GM12878 (cell line): ENCODE results near the gene GHRL. TPM values are rescaled to one million over a fixed set of nuclear protein-coding genes. Genes with fewer than 3 reads are reported as not detected.

ENCODE experiments used
- ATAC-seq: fragments of 200-7000 bp; cut with Tn5 transposase; 3 replicates; pipeline ENCODE4 v1.9.1; 2020; ENCODE audit warnings: mild to moderate bottlenecking, moderate library complexity
- BruUV-seq: library from RNA; stranded (reverse); fragments of 400-500 nt; replicated peaks from 2 replicates; lab custom pipeline; 2021; lab: Mats Ljungman, UMichigan
- CTCF ChIA-PET: fragments of 300-600 bp; sonication (Branson Sonifier 250); formaldehyde crosslinking; extraction: SDS; loops from one replicate; lab custom pipeline; 2021; ENCODE audit warnings: inconsistent platforms; lab: Yijun Ruan, JAX
- POLR2A ChIA-PET: fragments of 350-600 bp; formaldehyde crosslinking; extraction: SDS; loops from one replicate; lab custom pipeline; 2021; ENCODE audit warnings: inconsistent platforms; lab: Charles Lee
- RAD21 ChIA-PET: fragments of 300-600 bp; sonication (Branson Sonifier 250); formaldehyde crosslinking; loops from one replicate; lab custom pipeline; 2023; ENCODE audit warnings: antibody characterized with exemption; ENCODE audit not compliant: unreplicated experiment; lab: Charles Lee
- SMC1A ChIA-PET: fragments of 300-600 bp; sonication (Branson Sonifier 250); formaldehyde crosslinking; loops from one replicate; lab custom pipeline; 2023; ENCODE audit not compliant: unreplicated experiment, uncharacterized antibody; lab: Charles Lee
- DNase-seq: peaks from one replicate; pipeline ENCODE4 v3.0.0-alpha.2; 2011; ENCODE audit warnings: low read depth, low spot score
- FAIRE-seq: peaks from 3 replicates; lab custom pipeline; 2011; peaks lifted over from hg19 to GRCh38; lab: Jason Lieb, UNC
- H2AFZ ChIP-seq: 2 replicates; pipeline ENCODE4 v1.6.0; 2011; ENCODE audit warnings: low read depth, low read length, control low read depth; ENCODE audit not compliant: control insufficient read depth
- H3K27ac ChIP-seq: 2 replicates; pipeline ENCODE4 v1.5.1; 2011; ENCODE audit warnings: control low read depth; ENCODE audit not compliant: control insufficient read depth, insufficient read depth
- H3K27me3 ChIP-seq, 2 experiments: replicated peaks in 1 of 2; 2 replicates each; pipeline versions ENCODE4 v1.6.0 to v1.6.1; 2011; ENCODE audit warnings: low read length in 1 of 2; ENCODE audit not compliant: control insufficient read depth in 2 of 2, insufficient read depth in 2 of 2
- H3K36me3 ChIP-seq, 2 experiments: 2 replicates each; pipeline ENCODE4 v1.5.1; 2011; ENCODE audit warnings: low read length in 1 of 2; ENCODE audit not compliant: control insufficient read depth in 2 of 2, insufficient read depth in 2 of 2
- H3K4me1 ChIP-seq: 2 replicates; pipeline ENCODE4 v1.6.1; 2011; ENCODE audit warnings: mild to moderate bottlenecking, low read length, moderate library complexity, mixed read lengths; ENCODE audit not compliant: control insufficient read depth, insufficient read depth
- H3K4me2 ChIP-seq: 2 replicates; pipeline ENCODE4 v1.6.0; 2011; ENCODE audit warnings: control low read depth; ENCODE audit not compliant: control insufficient read depth, insufficient read depth
- H3K4me3 ChIP-seq: fragments of 200-600 bp; sonication (generic); 2 replicates; pipeline ENCODE4 v1.5.1; 2016
- H3K79me2 ChIP-seq: 2 replicates; pipeline ENCODE4 v1.6.0; 2011; ENCODE audit warnings: low read length; ENCODE audit not compliant: control insufficient read depth, insufficient read depth
- H3K9ac ChIP-seq: 2 replicates; pipeline ENCODE4 v1.8.0; 2011; ENCODE audit warnings: low read length, control low read depth, mixed read lengths; ENCODE audit not compliant: control insufficient read depth, insufficient read depth
- H3K9me3 ChIP-seq: replicated peaks from 3 replicates; pipeline ENCODE4 v1.5.1; 2011; ENCODE audit warnings: mild to moderate bottlenecking, low read length; ENCODE audit not compliant: control insufficient read depth, insufficient read depth
- H4K20me1 ChIP-seq: 2 replicates; pipeline ENCODE4 v1.6.0; 2011; ENCODE audit not compliant: control insufficient read depth, insufficient read depth
- NFYB ChIP-seq: IDR thresholded peaks from 2 replicates; pipeline ENCODE4 v1.6.1; 2011; ENCODE audit warnings: low read depth, mild to moderate bottlenecking, low read length, improper control_type of control experiment, moderate library complexity; ENCODE audit not compliant: insufficient read depth
- PAX5 ChIP-seq: IDR thresholded peaks from 2 replicates; pipeline ENCODE4 v1.6.1; 2011; ENCODE audit warnings: low read depth, low read length, borderline replicate concordance
- WGBS: methylation state at CpG from one replicate; pipeline ENCODE4 v1.1.6; 2016; ENCODE audit warnings: low lambda C conversion rate; ENCODE audit not compliant: insufficient replicate concordance, insufficient coverage; ENCODE audit errors: missing lambda C conversion rate; 5-methylcytosine and 5-hydroxymethylcytosine counted together
- in situ Hi-C: fragments of 300-500 bp; cut with MboI; formaldehyde crosslinking; loops from 9 replicates; pipeline ENCODE4 v1.14.3; 2018; ENCODE audit warnings: mixed read lengths
- intact Hi-C: fragments of 100-400 bp; cut with micrococcal nuclease; formaldehyde crosslinking; loops from one replicate; pipeline ENCODE4 v1.14.2; 2022; ENCODE audit not compliant: unreplicated experiment
- microRNA counts: library from miRNA; unstranded; fragments of <30 nt; microRNA quantifications from one replicate; lab custom pipeline; 2016
- microRNA-seq: library from miRNA; unstranded; fragments of <30 nt; microRNA quantifications from one replicate; pipeline ENCODE4, GENCODE V29; 2018
- polyA plus RNA-seq, 11 experiments: library from polyadenylated mRNA; depleted of rRNA in 4 of 11; unstranded in 6 of 11; stranded (reverse) in 5 of 11; fragments of >200 nt; fragmentation: Nextera tagmentation in 4 of 11; fragmentation: Illumina TruSeq in 1 of 11; extraction: Ambion mirVana in 4 of 11; extraction: Trizol in 1 of 11; gene quantifications; 1 replicate in 1 of 11; 2 replicates in 10 of 11; pipeline versions ENCODE4 v1.2.1 to v1.2.3, GENCODE V29; 2011 to 2016; ENCODE audit warnings: inconsistent platforms in 2 of 11, missing spikeins in 2 of 11, low read depth in 1 of 11
- small RNA-seq: library from RNA; depleted of rRNA; stranded (forward); fragments of <200 nt; gene quantifications from one replicate; pipeline ENCODE3, GENCODE V24; 2014
- total RNA-seq, 4 experiments: library from RNA; depleted of rRNA in 3 of 4; stranded (reverse); fragments of >200 nt in 3 of 4; fragmentation: Illumina TruSeq in 1 of 4; extraction: Trizol in 1 of 4; gene quantifications; 2 replicates each; pipeline versions ENCODE4 v1.2.1 to v1.2.3, GENCODE V29; 2013 to 2021
- TF ChIP-seq, protein P1 (sequence below): IDR thresholded peaks from 2 replicates; pipeline ENCODE4 v1.6.1; 2011; ENCODE audit warnings: borderline replicate concordance, low read depth, mild to moderate bottlenecking, moderate library complexity, mixed read lengths, low read length; ENCODE audit not compliant: insufficient read depth; ENCODE audit errors: extremely low read length

GHRL gene
- total and polyA plus RNA-seq, 10 of the 15 experiments (the other 5 are each of a cell fraction or from before 2014, with no cell fraction given) = 0.35 to 2.2 (median 0.88) TPM

DNA sequence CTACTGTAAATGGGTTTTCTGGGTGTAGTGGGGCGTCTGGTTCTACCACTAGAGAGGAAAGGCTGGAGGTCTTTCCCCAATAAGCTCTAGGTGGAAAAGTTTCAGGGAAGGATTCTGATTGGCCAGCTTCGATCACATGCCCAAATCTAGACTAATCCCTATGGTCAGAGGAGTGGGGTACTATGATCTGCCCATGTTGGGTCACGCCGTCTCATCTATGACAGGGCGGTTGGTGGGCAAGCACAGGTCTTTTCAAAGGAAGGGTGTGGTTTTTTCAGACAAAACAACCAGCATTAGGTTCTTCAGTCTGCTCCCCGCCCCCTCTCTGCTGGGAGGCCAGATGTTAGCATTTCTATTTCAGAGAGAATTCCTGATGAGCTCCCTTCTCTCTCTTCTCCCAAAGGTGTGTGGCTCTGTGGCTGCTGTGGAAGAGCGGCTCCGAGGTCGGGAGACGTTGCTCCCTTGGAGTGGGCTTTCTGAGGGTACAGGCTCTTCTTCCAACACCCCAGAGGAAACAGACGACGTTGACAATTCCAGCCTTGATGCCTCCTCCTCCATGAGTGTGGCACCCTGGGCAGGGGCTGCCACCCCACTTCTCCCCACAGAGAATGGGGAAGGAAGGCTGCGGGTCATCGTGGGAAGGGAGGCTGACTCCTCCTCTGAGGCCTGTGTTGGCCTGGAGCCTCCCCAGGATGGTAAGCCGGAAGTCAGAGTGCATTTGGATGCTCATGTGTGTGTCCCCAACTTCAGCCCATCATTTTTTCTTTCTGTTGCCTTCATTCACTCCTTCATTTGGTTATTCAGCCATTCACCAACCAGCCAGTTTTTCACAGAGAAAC lies 54.2 kb downstream of the GHRL start:
- Histone ChIP-seq H3K36me3 (peaks cover 2 to 3% of the 10 kb centered on the region in 2 experiments; a peak in 1 of 4 replicates), H2AFZ (no peak overlapping the region), H4K20me1 (no peaks in the 10 kb centered on the region), H3K4me2 (no peak overlapping the region), H3K27ac (no peak overlapping the region), H3K27me3 (no peaks in the 10 kb centered on the region), H3K79me2 (no peaks in the 10 kb centered on the region), H3K9ac (no peak overlapping the region), H3K9me3 (no peaks in the 10 kb centered on the region), H3K4me3 (no peak overlapping the region), H3K4me1 (peaks cover 7% of the 10 kb centered on the region)
- DNase-seq (no peak), ATAC-seq (no peak), FAIRE-seq (no peak)
- BruUV-seq = no TSS peak
- WGBS = 74% methylated on average over 15 of the region's 15 CpGs
- intact Hi-C loops = no loop called here
- ChIA-PET SMC1A (interaction anchor here (0.6 to 1.3 kb wide), 2 partner anchors 11 to 27 kb away, joined by 3 read pairs; no protein-coding TSS in a partner anchor), CTCF (no interaction called here), POLR2A (no interaction called here), RAD21 (no interaction called here)
- TF ChIP-seq, protein P1, sequence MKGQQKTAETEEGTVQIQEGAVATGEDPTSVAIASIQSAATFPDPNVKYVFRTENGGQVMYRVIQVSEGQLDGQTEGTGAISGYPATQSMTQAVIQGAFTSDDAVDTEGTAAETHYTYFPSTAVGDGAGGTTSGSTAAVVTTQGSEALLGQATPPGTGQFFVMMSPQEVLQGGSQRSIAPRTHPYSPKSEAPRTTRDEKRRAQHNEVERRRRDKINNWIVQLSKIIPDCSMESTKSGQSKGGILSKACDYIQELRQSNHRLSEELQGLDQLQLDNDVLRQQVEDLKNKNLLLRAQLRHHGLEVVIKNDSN = peak; percentile 33
- TF ChIP-seq PAX5 (no peak), NFYB (peak; percentile 43; the same call in 1 of the 2 replicates)
- in situ Hi-C loops = no loop called here

MicroRNAs within 50 kb of the gene (microRNA counts, 767-probe panel; counts per million panel counts)
- 1,650 counts per million, percentile 63 among the panel's probes with 10 or more counts for microRNA hsa-miR-378b (lab: Ali Mortazavi, UCI)

Small RNAs within 50 kb of the gene (microRNA-seq; reads per million reads assigned to microRNA genes)
- 2.6 reads per million, percentile 11 among the genes with 10 or more reads in this experiment for gene MIR378B

Small RNAs within 50 kb of the gene (small RNA-seq; reads per million reads assigned to genes)
- gene MIR378B (1.3 reads per million, percentile 44 among the genes with 10 or more reads in this experiment), gene RF02126 (not detected)

Other genes starting within 250 kb of the GHRL start
- gene FANCD2OS, start 184.7 kb downstream of the GHRL start, total RNA-seq (2014; rRNA removed) = not detected in 2 replicates
- gene FANCD2OS, start 184.7 kb downstream of the GHRL start, total RNA-seq (2014; rRNA removed; fragmentation: Illumina TruSeq; extraction: Trizol) = not detected in 2 replicates
- not detected in 2 replicates for gene FANCD2OS, start 184.7 kb downstream of the GHRL start, total RNA-seq (2021)
- not detected in 2 replicates for gene FANCD2OS, start 184.7 kb downstream of the GHRL start, polyA plus RNA-seq (2011; rRNA removed)
- gene FANCD2OS, start 184.7 kb downstream of the GHRL start, polyA plus RNA-seq (2014; fragmentation: Illumina TruSeq; extraction: Trizol) = not detected in 2 replicates
- not detected for gene FANCD2OS, start 184.7 kb downstream of the GHRL start, polyA plus RNA-seq (2014; fragmentation: Nextera tagmentation; extraction: Ambion mirVana)
- not detected in 2 replicates for gene FANCD2OS, start 184.7 kb downstream of the GHRL start, polyA plus RNA-seq (2014; rRNA removed)
- gene FANCD2OS, start 184.7 kb downstream of the GHRL start, polyA plus RNA-seq (2016; fragmentation: Nextera tagmentation; extraction: Ambion mirVana) = under 1 TPM; 0.38 to 0.42 TPM
- gene BRK1, start 177.3 kb downstream of the GHRL start, total RNA-seq (2014; rRNA removed) = 97.8 and 113 TPM in 2 replicates
- gene BRK1, start 177.3 kb downstream of the GHRL start, total RNA-seq (2014; rRNA removed; fragmentation: Illumina TruSeq; extraction: Trizol) = 113 TPM in 2 replicates
- gene BRK1, start 177.3 kb downstream of the GHRL start, total RNA-seq (2021) = 98.6 and 100 TPM in 2 replicates
- 233 and 236 TPM in 2 replicates for gene BRK1, start 177.3 kb downstream of the GHRL start, polyA plus RNA-seq (2011; rRNA removed)
- 190 and 202 TPM in 2 replicates for gene BRK1, start 177.3 kb downstream of the GHRL start, polyA plus RNA-seq (2014; fragmentation: Illumina TruSeq; extraction: Trizol)
- 100 to 1,000 TPM; 309 to 457 TPM for gene BRK1, start 177.3 kb downstream of the GHRL start, polyA plus RNA-seq (2014; fragmentation: Nextera tagmentation; extraction: Ambion mirVana)
- gene BRK1, start 177.3 kb downstream of the GHRL start, polyA plus RNA-seq (2014; rRNA removed) = 144 and 178 TPM in 2 replicates
- 100 to 1,000 TPM; 217 TPM for gene BRK1, start 177.3 kb downstream of the GHRL start, polyA plus RNA-seq (2016; fragmentation: Nextera tagmentation; extraction: Ambion mirVana)
- gene VHL, start 151.2 kb downstream of the GHRL start, total RNA-seq (2014; rRNA removed) = 45.9 and 55.7 TPM in 2 replicates
- gene VHL, start 151.2 kb downstream of the GHRL start, total RNA-seq (2014; rRNA removed; fragmentation: Illumina TruSeq; extraction: Trizol) = 53.3 and 54.6 TPM in 2 replicates
- gene VHL, start 151.2 kb downstream of the GHRL start, total RNA-seq (2021) = 48.1 and 49.6 TPM in 2 replicates
- 39.9 and 49.2 TPM in 2 replicates for gene VHL, start 151.2 kb downstream of the GHRL start, polyA plus RNA-seq (2011; rRNA removed)
- gene VHL, start 151.2 kb downstream of the GHRL start, polyA plus RNA-seq (2014; fragmentation: Illumina TruSeq; extraction: Trizol) = 46.9 and 53.9 TPM in 2 replicates
- 10 to 100 TPM; 12.0 to 12.2 TPM for gene VHL, start 151.2 kb downstream of the GHRL start, polyA plus RNA-seq (2014; fragmentation: Nextera tagmentation; extraction: Ambion mirVana)
- gene VHL, start 151.2 kb downstream of the GHRL start, polyA plus RNA-seq (2014; rRNA removed) = 34.4 and 38.1 TPM in 2 replicates
- gene VHL, start 151.2 kb downstream of the GHRL start, polyA plus RNA-seq (2016; fragmentation: Nextera tagmentation; extraction: Ambion mirVana) = 10 to 100 TPM; 19.9 to 23.9 TPM
- gene IRAK2, start 128.0 kb downstream of the GHRL start, total RNA-seq (2014; rRNA removed) = 5.6 and 6.9 TPM in 2 replicates
- 4.0 and 4.2 TPM in 2 replicates for gene IRAK2, start 128.0 kb downstream of the GHRL start, total RNA-seq (2014; rRNA removed; fragmentation: Illumina TruSeq; extraction: Trizol)
- 4.7 and 4.9 TPM in 2 replicates for gene IRAK2, start 128.0 kb downstream of the GHRL start, total RNA-seq (2021)
- 2.6 and 3.4 TPM in 2 replicates for gene IRAK2, start 128.0 kb downstream of the GHRL start, polyA plus RNA-seq (2011; rRNA removed)
- 3.9 and 4.8 TPM in 2 replicates for gene IRAK2, start 128.0 kb downstream of the GHRL start, polyA plus RNA-seq (2014; fragmentation: Illumina TruSeq; extraction: Trizol)
- gene IRAK2, start 128.0 kb downstream of the GHRL start, polyA plus RNA-seq (2014; fragmentation: Nextera tagmentation; extraction: Ambion mirVana) = under 1 TPM; 0.48 to 0.88 TPM
- gene IRAK2, start 128.0 kb downstream of the GHRL start, polyA plus RNA-seq (2014; rRNA removed) = 5.0 and 5.7 TPM in 2 replicates
- 1 to 10 TPM; 3.9 to 4.8 TPM for gene IRAK2, start 128.0 kb downstream of the GHRL start, polyA plus RNA-seq (2016; fragmentation: Nextera tagmentation; extraction: Ambion mirVana)
- 7.7 and 10.0 TPM in 2 replicates for gene TATDN2, start 44.5 kb downstream of the GHRL start, total RNA-seq (2014; rRNA removed)
- 22.0 and 23.9 TPM in 2 replicates for gene TATDN2, start 44.5 kb downstream of the GHRL start, total RNA-seq (2014; rRNA removed; fragmentation: Illumina TruSeq; extraction: Trizol)
- gene TATDN2, start 44.5 kb downstream of the GHRL start, total RNA-seq (2021) = 31.8 and 36.5 TPM in 2 replicates
- 21.6 and 22.1 TPM in 2 replicates for gene TATDN2, start 44.5 kb downstream of the GHRL start, polyA plus RNA-seq (2011; rRNA removed)
- 27.3 and 28.1 TPM in 2 replicates for gene TATDN2, start 44.5 kb downstream of the GHRL start, polyA plus RNA-seq (2014; fragmentation: Illumina TruSeq; extraction: Trizol)
- 1 to 10 TPM; 5.7 to 9.1 TPM for gene TATDN2, start 44.5 kb downstream of the GHRL start, polyA plus RNA-seq (2014; fragmentation: Nextera tagmentation; extraction: Ambion mirVana)
- gene TATDN2, start 44.5 kb downstream of the GHRL start, polyA plus RNA-seq (2014; rRNA removed) = 25.7 and 25.8 TPM in 2 replicates
- gene TATDN2, start 44.5 kb downstream of the GHRL start, polyA plus RNA-seq (2016; fragmentation: Nextera tagmentation; extraction: Ambion mirVana) = 1 to 10 TPM; 4.2 to 5.6 TPM
- gene SEC13, start 28.2 kb upstream of the GHRL start, total RNA-seq (2014; rRNA removed) = 165 and 172 TPM in 2 replicates
- gene SEC13, start 28.2 kb upstream of the GHRL start, total RNA-seq (2014; rRNA removed; fragmentation: Illumina TruSeq; extraction: Trizol) = 100 and 115 TPM in 2 replicates
- gene SEC13, start 28.2 kb upstream of the GHRL start, total RNA-seq (2021) = 113 and 117 TPM in 2 replicates
- 62.9 and 89.1 TPM in 2 replicates for gene SEC13, start 28.2 kb upstream of the GHRL start, polyA plus RNA-seq (2011; rRNA removed)
- 59.6 and 134 TPM in 2 replicates for gene SEC13, start 28.2 kb upstream of the GHRL start, polyA plus RNA-seq (2014; fragmentation: Illumina TruSeq; extraction: Trizol)
- 10 to 100 TPM; 42.8 to 55.6 TPM for gene SEC13, start 28.2 kb upstream of the GHRL start, polyA plus RNA-seq (2014; fragmentation: Nextera tagmentation; extraction: Ambion mirVana)
- 119 and 128 TPM in 2 replicates for gene SEC13, start 28.2 kb upstream of the GHRL start, polyA plus RNA-seq (2014; rRNA removed)
- 100 to 1,000 TPM; 211 to 229 TPM for gene SEC13, start 28.2 kb upstream of the GHRL start, polyA plus RNA-seq (2016; fragmentation: Nextera tagmentation; extraction: Ambion mirVana)
- gene ATP2B2, start 212.6 kb upstream of the GHRL start, total RNA-seq (2014; rRNA removed) = not detected in 2 replicates
- not detected in 2 replicates for gene ATP2B2, start 212.6 kb upstream of the GHRL start, total RNA-seq (2014; rRNA removed; fragmentation: Illumina TruSeq; extraction: Trizol)
- gene ATP2B2, start 212.6 kb upstream of the GHRL start, total RNA-seq (2021) = not detected in 2 replicates
- gene ATP2B2, start 212.6 kb upstream of the GHRL start, polyA plus RNA-seq (2011; rRNA removed) = not detected in 2 replicates
- not detected in 2 replicates for gene ATP2B2, start 212.6 kb upstream of the GHRL start, polyA plus RNA-seq (2014; fragmentation: Illumina TruSeq; extraction: Trizol)
- not detected for gene ATP2B2, start 212.6 kb upstream of the GHRL start, polyA plus RNA-seq (2014; fragmentation: Nextera tagmentation; extraction: Ambion mirVana)
- gene ATP2B2, start 212.6 kb upstream of the GHRL start, polyA plus RNA-seq (2014; rRNA removed) = not detected in 2 replicates
- gene ATP2B2, start 212.6 kb upstream of the GHRL start, polyA plus RNA-seq (2016; fragmentation: Nextera tagmentation; extraction: Ambion mirVana) = under 1 TPM in 1 of 2 experiments, not detected in 1; 0.04 TPM